HG03442 (cell line): ENCODE measurements around the gene SLC44A5.
"Not testable (repeated sequence)": the region's sequence is repeated elsewhere in the genome, so short reads cannot be mapped to it uniquely, and the experiment has no call there.

Source experiments
- ATAC-seq: cut with Tn5 transposase; IDR thresholded peaks from one replicate; pipeline ENCODE4 v1.9.1; 2021; ENCODE audit warnings: mild to moderate bottlenecking, moderate library complexity; ENCODE audit not compliant: unreplicated experiment

Gene SLC44A5

DNA sequence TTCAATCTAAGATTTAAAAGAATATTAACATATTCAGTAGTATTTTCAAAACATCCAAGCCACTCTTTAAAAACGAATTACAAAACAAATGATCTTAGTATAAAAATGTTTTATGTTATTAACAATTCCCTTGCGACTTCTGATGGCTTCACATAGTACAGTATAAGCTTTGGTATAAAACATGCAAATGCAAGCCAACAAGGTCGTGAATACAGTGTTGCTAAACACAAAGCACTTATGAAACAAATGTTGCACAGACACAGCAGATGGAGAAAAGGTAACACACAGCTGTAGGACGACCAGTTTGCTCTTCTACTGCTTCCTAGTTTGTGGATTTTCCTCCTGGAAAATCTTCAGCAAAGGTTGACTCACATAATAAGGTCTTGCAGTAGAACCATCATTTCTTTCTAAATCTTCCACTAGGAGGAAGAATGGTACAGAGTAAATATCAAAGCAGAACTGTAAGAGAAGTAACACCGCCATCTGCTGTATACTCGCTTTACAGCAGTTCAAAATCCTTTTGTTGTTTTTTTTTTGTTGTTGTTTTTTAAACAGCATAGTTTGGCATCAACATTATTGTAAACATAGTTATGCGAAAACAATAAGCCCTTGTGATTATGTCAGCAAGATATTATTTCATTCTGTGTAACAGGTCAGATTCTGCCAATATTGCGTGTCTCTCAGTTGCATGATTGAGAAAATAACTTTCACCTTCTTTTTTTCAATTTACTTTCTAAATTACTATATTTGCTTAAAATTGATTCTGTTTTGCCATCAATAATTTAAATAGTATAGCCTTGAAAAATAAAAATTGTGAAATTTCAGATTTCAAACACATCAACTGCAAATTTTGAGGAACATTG is 407.3 kb downstream of the SLC44A5 start:
- ATAC-seq = peak; percentile 94

DNA sequence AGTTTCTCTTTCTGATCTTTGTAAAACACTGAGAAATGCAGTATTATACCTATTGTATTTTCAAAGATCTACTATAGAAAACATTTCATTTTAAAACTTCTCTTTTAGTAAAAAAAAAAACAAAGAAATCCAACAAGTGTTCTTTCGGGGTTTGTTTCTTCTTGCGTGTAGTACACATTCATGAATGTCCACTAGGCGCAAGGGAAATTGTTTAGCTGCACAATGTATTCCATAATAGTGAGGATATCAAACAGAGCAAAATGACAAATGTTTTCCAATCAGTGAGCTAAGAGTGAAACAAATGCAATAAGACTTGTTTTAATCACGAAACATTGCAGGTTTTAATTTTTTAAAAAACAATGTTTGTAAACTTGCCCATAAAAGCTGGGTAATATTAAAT is 408.2 kb downstream of the SLC44A5 start:
- no peak for ATAC-seq

DNA sequence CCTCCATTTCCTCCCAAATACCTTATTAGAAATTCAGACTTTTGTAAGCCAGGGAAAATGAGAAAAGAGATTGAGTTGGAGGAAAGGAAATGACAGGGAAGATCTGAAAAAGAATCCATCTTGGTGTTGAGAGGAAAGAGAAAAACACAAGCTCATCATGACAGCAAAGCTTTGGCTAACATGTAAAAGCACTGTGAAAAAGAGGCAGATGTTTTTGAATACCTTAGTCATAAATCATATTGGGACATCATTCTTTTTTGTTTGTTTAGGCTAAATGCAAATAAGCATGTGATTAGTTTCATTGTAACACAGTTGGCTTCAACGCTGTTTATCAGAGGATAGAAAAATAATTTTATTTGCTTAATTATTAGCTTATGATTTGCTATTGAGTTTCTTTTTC is 412.2 kb downstream of the SLC44A5 start:
- ATAC-seq = no peak

DNA sequence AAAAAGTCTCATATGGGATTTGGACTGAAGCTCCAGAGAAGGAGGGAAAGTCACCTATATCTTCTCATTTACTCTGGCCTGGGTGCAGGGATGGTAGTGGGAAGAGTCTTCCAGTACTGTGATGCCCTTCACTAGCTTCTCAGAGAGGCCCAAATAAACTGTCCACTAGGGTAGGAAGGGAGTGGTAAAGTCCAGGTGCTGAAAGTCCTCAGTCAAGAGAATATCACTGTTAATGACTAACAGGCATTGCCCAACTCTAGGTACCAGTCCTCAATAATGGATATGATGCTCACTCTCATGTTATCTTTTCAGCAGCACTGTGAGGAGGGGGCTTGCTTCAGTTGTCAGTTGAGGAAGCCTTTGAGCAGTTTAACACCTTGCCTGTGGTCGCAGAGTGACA is 412.8 kb downstream of the SLC44A5 start:
- no peak for ATAC-seq

DNA sequence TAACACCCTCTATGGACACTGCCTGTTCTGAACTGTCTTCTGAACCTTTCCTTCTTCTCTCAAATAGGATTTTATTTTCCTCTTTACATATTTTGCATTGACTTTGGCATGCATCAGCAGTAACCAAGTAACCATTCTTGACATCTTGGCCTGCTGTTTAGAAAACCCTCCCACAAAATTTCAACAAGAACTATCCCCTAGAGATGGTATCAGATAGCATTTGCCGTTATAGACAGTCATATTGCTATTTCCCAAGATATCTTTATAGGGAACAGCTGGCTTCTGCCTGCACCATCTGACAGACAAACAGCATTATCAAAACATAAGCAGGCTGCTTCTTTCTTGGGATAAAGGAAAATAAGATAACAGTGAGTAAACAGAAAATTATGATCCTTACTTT is 422.0 kb downstream of the SLC44A5 start:
- no peak for ATAC-seq

DNA sequence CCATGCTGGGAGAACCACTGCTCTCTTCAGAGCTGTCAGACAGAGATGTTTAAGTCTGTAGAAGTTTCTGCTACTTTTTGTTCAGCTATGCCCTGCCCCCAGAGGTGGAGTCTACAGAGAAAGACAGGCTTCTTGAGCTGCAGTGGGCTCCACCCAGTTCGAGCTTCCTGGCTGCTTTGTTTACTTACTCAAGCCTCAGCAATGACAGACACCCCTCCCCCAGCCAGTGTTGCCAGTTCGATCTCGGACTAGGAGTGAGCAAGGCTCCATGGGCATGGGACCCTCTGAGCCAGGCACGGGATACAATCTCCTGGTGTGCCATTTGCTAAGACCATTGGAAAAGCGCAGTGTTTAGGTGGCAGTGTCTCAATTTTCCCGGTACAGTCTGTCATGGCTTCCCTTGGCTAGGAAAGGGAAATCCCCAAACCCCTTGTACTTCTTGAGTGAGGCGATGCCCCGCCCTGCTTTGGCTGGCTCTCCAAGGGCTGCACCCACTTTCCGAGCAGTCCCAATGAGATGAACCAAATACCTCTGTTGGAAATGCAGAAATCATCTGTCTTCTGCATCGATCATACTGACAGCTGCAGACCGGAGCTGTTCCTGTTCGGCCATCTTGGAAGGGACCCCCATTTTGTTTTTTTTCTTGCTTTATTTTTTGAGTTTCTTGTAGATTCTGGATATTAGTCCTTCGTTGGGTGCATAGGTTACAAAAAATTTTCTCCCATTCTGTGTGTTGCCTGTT is 429.5 kb downstream of the SLC44A5 start:
- not testable (repeated sequence) for ATAC-seq

DNA sequence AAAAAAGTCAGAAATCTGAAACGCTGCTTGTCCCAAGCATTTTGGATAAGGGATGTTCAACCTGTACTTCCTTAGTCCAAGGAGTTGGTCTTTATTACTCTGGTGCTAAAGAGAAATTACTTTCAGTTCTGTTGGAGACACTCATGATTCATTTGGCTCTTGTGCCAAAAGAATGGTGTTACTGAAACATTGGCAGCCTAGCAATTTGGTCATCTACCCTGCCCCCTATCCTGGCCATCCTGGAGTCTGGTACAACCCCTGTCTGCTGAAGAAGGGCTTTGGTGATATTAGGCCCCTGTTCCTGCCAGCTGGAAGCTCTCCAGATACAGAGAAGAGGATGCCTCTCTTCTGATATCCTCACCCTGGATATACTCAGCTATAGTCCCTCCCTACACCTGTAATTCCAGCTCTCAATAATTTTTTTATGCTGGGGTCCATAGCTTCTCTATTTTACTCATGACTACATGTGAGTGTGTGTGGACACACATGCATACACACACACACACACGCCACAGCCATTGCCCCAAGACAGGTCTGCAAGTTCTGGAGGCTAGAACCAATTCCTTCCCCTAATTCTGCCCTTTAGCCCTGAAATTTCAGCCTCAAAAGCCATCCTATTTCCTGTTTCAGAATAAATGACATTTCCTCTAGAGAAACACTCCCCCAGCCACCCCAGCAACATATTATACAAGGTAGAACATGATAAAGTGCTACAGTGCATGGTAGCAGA is 436.7 kb downstream of the SLC44A5 start:
- no peak for ATAC-seq

DNA sequence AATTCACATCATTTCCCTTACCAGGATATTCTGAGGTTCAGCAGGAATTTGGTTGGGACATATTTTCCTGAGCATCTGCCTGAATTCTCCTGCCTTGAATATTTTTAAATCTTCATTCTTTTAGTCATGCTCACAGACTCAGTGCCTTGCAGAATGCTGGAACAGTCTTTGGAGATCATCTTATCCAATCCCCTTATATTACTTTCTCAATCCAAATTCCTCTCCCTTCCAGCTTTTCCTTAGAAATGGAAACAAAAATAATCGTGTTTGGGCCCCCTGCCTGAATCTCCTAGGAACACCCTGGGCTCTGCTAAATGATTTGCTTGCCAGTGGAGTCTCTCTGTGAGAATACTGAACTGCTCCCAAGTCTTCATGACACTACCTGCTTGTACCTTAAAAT is 438.4 kb downstream of the SLC44A5 start:
- no peak for ATAC-seq

DNA sequence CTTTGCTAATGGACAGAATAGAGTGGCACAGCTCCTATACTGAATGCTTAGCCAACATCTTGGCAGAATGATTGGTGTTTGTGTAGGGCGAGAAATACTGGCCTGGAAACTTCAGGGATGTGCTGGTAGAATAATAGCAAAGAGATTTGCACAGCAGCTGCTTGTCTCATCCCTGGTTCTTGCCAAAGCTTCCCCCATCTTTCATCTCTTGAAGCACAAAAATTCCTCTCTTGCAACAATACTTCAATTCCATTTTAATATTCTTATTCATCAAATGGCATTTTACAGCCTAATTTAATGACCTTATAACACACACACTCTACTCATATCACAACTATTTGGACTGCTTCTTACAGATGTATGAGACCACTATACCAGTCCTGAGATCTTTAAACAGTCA is 439.0 kb downstream of the SLC44A5 start:
- no peak for ATAC-seq

DNA sequence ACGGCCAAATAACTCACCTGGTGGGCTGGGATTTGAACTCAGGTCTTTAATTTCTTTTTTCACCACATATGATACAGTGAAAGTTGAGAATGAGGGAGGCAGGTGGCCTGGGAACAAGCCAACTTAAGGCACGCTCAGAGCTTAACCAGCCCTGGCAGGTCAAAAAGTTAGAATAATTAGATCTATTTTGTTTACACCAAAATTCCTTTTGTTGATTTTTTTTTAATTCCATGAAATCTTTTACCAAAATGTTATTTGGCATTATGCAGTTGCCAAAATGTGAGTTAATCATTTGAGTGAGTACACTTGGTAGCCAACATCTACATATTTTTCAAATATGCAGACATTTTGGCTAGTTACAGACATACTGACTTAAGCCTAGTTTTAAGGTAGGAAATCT is 439.9 kb downstream of the SLC44A5 start:
- ATAC-seq = no peak

DNA sequence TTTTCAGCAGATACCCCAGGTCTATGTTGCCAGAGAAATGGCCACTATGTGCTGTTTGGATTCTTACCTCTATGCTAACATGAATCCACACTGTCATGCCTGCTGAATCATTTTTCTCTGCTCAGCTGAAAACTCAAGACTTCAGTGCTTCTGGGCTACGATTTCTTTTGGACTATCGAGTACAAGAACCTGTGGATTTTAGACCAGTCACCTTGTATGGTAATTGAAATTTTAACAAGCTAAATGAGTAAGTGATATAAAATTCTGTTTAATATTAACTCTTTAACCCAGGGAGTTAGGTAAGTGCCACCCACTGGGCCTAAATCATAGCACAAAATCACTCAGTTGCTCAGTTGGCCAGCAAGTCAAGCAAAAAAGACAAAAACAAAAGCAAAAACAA is 440.9 kb downstream of the SLC44A5 start:
- ATAC-seq = no peak

DNA sequence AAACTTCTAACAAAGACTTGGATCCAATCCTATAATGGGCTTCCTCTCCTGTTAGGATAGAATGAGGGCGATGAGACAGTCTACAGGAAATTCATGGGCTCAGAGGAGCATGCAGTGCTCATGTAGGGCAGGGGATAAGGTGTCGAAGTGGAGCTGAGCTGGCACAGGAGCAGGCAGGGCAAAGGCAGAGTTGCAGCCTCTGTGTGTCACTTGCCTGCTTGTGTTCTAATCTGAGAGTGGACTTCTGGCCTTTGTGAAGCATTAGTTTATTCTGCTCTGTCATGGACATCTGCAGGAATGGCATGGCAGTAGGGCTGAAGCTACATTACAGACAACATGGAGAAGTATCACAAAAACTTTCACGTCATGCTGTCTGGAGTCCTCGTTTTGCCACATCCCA is 444.1 kb downstream of the SLC44A5 start:
- ATAC-seq = no peak

DNA sequence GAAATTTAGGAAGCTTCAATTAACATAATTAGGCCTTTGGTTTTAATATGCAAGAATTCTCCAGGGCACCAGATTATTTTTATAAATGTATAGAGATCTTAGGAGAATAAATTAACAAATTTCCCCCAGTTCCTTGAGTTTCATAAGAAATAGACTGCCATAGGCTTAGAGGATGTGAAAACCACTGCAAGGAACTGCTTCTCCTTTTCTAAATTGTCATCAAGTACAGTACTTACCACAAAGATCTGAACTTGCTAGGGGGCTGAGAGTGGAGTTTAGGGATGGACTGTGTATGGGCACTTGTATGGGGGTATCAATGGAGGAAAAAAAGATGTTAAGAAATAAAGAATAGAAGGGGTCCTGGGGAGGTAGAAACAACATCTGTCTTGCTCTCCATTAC is 445.6 kb downstream of the SLC44A5 start:
- no peak for ATAC-seq

DNA sequence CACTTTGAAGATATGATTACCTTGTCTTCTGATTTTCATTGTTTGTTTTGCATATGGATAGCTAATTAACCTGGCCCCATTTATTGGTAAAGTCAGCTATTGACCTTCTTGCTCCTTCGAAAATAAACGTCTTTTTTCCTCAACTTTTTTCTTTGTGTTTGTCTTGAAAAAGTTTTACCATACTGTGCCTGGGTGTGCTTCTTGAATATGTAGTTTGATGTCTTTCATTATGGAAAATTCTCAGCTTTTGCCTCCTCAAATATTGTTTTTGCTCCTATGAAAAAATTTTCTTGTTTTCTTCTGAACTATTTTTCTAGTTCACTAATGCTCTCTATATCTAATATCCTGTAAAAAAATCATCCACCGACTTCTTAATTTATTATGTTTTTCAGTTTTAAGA is 451.8 kb downstream of the SLC44A5 start:
- no peak for ATAC-seq
